HG03521 (cell line): ENCODE measurements around the gene NEDD4L.

Experiments used
- ATAC-seq: cut with Tn5 transposase; IDR thresholded peaks from one replicate; pipeline ENCODE4 v1.9.1; 2021; ENCODE audit warnings: mild to moderate bottlenecking, moderate library complexity; ENCODE audit not compliant: unreplicated experiment

NEDD4L gene

DNA sequence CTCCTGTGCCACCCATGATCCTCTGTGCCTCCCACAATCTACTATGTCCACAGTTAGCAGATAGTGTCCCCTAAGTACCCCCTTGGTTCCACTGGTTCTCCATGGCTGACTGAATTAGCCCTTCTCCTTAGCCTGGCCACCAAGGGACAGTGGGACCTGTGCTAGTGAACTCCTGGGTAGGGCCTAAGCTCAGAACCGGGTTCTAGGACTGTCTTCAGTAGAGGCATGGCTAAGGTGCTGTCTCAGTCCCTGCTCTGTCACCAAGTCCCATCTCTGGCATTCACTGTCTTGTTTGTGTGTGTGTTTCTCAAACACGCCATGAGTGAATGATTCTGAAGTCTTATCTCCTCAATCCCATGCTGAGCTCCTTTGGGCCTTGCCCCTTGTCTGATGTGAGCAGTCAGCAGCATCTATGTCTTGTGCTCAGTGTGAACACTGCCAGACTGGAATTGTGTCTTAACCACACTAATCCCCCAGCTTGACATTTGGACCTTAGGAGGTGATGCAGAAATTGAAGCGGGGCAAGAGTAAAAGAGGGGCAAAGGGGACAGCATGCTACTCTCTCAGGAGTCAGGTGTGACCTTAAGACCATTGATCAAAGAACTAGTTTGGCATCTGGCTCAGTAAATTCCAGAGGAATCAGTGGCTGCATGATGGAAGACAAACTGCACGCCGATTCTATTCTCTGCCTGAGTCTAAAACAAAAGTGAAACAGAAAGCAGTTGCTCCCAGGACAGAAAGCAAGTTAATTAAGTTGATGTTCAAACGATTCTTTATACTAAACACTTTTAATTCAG is 394.3 kb downstream of the NEDD4L start:
- no peak for ATAC-seq

DNA sequence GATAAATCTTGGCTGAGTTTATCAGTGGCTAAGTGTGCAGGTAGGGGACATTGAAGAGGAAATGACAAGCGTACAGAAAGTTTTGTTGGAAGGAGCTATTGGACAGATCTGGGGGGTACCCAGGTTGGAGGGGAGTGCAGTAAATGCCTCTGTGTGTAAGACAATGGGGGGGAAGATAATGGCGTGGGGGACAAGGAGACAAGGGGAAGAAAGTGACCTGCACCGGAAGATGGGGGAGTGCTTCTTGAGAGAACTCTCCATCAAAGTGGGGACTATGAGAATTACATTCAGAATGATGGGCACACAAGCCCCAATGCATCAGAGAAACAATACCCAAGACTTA is 394.9 kb downstream of the NEDD4L start:
- no peak for ATAC-seq

DNA sequence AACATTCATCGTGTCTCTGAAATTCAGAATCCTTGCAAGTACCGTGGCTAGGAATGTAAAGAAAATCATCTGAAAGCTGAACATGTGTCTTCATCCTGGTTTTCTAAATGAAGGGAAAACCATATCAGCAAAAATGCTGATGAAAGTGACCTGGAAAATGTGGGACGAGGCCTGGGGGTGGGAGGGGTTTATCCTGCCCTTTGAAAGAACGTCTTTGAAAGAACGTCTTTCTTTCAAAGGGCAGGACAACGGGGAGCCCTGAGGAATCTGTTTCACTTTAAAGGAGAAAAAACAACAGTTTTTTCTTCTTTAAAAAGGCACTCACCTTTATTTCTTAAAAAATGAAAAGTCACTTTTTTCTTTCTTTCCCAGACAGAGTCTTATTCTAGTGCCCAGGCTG is 399.6 kb downstream of the NEDD4L start:
- ATAC-seq = no peak

DNA sequence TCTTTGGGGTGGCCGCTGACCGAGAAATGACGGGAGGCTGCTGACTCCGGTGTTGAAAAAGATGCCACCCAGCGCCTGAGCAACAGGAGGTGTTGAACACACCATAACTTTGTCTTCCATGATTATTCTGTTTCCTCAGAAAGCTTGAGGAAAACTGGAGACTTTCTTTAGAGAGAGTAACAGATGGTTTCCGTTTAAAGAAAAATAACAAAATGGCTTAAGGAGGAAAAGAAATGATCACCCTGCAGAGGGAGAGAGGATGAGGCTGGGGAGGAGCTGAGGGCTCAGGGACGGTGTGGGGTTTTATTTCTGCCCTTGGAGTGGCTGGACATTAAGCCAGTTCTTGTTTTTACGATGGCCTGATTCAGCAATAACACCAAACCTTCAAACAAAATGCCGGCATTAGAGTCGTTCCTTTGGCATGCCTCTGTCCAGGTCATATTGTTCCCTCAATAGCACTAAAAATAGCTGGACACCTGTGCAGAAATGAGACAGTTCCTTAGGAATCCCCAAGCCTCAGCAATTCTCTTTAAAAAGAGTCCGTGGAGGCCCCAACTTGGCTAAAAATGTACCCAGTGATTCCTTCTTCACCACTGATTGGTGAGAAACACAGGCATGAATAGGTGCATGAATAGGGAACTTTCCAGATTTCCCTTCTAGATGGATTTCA is 402.5 kb downstream of the NEDD4L start:
- ATAC-seq = no peak

DNA sequence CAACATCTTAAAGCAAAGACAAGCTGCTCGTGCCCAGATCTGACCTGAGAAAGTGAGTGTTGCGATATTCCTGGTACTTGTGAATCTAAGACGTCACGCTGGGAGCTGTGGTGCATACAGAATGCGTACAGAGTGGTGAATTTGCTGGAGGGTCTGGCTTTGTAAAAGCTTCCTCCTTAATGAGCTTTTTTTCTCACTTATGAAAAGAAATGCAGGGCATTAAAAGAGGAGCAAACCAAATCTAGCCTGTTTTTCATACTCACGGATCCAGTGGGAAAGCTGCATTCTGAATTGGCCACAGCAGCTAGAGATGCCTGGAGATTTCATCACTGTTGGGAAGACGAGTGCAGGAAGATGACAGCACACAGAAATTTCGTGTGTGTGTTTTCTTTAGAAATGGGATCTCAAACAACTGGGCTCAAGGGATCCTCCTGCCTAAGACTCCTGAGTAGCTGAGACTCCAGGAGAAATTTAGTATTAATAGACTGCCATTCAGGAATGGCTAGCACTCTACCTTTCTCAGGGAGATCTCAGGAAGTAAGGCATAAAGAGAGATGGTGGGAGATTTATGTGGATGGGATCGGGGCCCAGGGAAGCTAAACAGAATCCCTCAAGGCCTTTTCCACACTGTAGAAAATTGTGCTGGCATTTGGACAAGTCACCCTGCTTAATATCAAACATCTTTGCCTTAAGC is 403.5 kb downstream of the NEDD4L start:
- no peak for ATAC-seq

DNA sequence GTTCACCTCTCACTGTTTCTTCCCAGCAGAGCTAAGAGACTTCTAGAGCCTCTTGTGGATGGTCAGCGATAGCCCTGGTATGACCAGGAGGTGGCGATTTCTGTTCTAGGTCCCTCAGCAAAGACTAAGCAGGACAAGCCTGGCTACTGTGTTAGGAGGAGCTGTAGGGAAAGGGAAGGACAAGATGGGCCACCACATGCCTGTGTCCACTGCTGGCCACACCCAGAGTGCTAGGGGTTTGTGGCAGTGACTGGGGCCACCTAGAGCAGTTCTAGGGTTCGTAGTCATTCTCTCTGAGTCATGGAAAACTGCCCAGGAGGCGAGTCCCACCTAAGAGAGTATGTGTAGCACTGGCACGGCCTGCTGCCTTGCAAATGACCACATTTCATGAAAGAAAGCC is 405.4 kb downstream of the NEDD4L start:
- no peak for ATAC-seq
